WI38 (cell line): Measurements from ENCODE around the gene ITPR1.

Experiments
- H3K4me3 ChIP-seq: 2 replicates; pipeline ENCODE4 v1.5.1; 2011; ENCODE audit warnings: low read depth, mild to moderate bottlenecking, control low read depth, low read length
- TF ChIP-seq, protein P1 (sequence below): IDR thresholded peaks from 2 replicates; pipeline ENCODE4 v1.5.1; 2012; ENCODE audit warnings: low read depth, mild to moderate bottlenecking, control low read depth, low read length

ITPR1 gene

DNA sequence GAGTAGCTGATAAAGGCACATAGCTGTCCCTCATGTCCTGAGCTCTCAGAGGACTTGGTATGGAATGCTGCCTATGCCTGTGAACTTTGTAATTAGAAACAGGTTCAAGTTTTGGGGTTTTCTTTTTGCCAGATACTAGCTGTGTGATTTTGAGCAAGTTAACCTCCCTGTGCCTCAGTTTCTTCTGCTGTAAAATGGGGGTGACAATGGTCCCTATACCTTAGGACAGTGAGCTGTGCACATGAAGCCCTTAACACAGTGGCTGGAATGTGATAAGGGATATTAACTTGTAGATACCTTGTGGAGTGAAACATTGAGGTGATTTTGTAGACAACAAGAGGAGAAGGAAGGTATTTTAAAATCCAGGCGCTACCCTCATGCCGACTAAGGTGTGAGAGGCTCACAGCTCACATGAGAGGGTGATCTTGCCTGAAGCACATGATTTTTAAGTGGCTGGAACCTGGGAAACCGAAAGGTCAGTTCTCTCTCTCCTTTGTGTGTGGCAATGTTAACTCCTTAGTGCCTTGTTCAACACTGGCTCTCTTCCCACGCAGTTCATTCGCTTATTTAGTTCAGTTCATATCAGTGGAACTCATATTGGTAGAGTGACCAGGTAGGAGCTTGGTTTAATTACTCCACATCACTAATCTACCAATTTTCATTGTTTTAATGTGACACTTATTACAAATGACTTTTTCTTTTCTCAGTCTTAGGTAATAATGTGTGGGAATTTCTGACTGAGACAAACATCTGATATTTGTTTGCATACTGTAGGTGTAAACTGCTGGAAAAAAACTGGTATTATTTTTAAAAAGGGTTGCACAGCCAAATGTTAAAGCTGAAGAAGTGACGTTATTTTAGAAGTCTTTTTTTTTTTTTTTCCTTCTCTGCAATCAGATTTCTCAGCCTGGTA lies 236.2 kb downstream of the ITPR1 start:
- TF ChIP-seq, protein P1, sequence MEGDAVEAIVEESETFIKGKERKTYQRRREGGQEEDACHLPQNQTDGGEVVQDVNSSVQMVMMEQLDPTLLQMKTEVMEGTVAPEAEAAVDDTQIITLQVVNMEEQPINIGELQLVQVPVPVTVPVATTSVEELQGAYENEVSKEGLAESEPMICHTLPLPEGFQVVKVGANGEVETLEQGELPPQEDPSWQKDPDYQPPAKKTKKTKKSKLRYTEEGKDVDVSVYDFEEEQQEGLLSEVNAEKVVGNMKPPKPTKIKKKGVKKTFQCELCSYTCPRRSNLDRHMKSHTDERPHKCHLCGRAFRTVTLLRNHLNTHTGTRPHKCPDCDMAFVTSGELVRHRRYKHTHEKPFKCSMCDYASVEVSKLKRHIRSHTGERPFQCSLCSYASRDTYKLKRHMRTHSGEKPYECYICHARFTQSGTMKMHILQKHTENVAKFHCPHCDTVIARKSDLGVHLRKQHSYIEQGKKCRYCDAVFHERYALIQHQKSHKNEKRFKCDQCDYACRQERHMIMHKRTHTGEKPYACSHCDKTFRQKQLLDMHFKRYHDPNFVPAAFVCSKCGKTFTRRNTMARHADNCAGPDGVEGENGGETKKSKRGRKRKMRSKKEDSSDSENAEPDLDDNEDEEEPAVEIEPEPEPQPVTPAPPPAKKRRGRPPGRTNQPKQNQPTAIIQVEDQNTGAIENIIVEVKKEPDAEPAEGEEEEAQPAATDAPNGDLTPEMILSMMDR, result no peak
- H3K4me3 ChIP-seq, result no peak overlapping the region

DNA sequence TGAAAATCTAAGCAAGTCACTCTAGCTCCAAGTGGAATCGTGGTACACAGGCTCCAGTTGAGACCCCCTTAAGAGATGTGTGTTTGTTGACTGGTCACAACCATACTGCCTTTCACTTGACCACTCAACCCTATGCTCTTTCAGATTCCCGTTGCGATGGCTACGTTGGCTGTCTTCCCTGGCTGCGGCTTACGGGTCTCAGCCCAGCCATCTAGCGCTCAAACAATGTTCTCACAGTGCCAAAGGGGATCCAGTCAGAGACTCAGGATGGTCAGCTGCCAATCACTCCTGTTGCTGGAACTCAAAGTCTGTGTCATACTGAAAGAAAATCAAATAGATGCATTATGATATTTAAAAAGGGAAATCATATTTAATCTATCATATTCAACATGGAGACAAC lies 237.6 kb downstream of the ITPR1 start:
- no peak overlapping the region for H3K4me3 ChIP-seq
- TF ChIP-seq, protein P1, result no peak

DNA sequence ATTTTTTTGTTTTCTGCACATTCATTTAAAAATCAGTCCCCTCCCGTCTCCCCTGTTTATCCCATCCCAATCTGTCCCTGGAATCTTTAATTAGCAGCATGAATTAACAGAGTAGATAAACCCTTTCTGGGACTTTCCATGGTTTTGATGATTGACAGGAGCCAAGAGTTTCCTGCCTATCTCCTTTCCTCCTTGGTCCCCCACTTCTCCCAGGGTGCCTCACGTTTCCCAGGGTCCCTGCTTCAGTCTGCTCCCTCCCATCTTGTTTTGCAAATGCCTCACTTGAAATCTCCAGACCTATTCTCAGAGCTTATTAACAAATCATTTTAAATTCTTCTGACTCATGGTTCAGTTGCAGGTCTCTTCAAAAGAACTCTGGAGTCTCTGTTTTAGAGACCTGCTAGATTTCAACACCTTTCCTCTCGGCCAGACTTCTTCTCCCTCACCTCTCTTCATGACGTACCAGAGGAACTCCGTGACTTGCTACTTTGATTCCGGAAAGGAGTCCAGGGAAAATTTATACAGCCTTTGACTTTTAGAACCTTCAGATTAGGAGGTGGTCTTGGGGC lies 238.5 kb downstream of the ITPR1 start:
- no peak overlapping the region for H3K4me3 ChIP-seq
- TF ChIP-seq, protein P1, result no peak

DNA sequence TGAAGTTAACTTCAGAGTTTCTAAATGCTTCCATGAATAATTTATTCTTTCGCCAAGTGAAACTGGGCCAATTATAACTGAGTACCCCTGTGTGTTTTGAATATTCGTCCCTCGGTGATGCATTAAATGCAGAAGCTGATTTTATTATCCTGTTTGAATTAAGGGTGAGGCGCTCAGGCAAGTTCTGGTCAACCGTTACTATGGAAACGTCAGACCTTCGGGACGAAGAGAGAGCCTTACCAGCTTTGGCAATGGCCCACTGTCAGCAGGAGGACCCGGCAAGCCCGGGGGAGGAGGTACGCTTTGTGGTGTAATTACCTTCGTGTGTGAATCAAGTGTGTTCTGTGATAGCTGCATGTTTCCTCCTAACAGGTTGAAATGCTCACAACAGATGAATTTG lies 239.8 kb downstream of the ITPR1 start:
- no peak overlapping the region for H3K4me3 ChIP-seq
- TF ChIP-seq, protein P1, result no peak

DNA sequence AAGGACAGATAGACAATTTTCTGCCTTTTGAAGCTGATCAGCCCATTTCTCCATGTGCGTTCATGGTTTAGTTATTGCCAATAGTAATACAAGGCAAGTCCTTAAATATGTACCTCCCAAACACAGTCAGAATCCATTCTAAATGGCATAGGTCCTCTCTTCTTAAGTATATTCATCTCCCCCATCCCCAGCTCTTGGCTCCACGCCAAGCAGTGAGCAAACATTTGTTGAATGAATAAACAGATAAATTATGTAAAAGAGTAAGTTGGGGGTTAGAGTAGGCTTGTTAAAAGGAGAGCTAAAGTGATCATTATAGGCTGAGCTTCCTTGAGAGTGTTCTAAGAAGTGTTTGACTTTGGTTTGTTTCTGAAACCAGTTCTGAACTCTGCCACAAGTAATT lies 241.3 kb downstream of the ITPR1 start:
- no peak overlapping the region for H3K4me3 ChIP-seq
- TF ChIP-seq, protein P1, result no peak

DNA sequence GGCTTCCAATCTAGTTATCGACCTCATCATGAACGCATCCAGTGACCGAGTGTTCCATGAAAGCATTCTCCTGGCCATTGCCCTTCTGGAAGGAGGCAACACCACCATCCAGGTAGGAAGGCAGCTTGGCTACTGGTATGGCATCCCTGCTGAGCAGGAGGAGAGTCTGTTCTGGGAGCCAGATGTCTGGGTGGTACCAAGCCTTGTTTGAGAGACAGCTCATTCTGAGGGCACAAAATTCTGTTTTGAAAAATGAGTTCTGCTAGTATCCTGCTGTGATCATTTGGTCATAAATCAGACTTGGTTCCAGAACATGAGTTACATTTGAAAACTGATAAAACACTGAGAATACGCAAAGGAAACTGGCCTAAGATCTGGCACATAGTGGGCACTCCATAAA lies 242.1 kb downstream of the ITPR1 start:
- TF ChIP-seq, protein P1, result no peak
- no peak overlapping the region for H3K4me3 ChIP-seq

DNA sequence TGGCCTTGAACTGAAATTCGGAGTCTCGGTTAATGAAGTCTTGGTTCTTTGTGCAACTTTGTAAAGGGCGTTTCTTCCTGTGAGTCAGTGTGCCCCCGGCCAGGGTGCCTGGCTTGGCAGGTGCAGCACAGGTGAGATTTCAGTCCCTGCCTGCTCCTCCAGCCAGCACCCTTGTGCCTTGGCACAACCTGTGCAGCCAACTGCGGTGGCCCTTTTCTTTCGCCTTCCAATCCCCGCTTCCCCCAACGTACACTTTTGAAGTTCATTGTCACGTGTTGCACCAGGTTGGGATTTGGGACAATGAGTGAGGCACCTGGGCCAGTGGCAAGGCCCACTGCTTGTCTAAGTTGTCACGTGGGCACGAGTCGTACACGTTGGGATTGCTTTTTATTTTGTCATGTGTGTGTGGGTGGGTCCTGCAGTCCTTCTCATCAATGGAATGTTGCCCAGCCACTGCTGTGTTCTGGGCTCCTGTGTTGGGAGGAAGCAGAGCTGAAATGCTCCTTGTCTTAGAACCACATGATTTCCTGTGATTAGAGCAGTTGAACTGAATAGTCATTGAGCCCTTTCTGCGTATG lies 243.2 kb downstream of the ITPR1 start:
- H3K4me3 ChIP-seq, result no peak overlapping the region
- TF ChIP-seq, protein P1, result no peak
